K562 (cell line): ENCODE results near the gene ANKRD13C. TPM values are rescaled to one million over a fixed set of nuclear protein-coding genes. Genes with fewer than 3 reads are reported as not detected.

ENCODE experiments used
- ATAC-seq: fragments of 200-7000 bp; cut with Tn5 transposase; 3 replicates; pipeline ENCODE4 v1.9.1; 2020; ENCODE audit warnings: moderate library complexity
- BruUV-seq: library from RNA; stranded (reverse); fragments of 400-500 nt; replicated peaks from 2 replicates; lab custom pipeline; 2021; lab: Mats Ljungman, UMichigan
- CTCF ChIA-PET: fragments of 300-600 bp; formaldehyde crosslinking; extraction: SDS; loops from one replicate; lab custom pipeline; 2021; ENCODE audit warnings: low intra/inter-chr PET ratio; lab: Yijun Ruan, JAX
- POLR2A ChIA-PET: fragments of 300-600, 350-650 bp; sonication (Branson Sonifier 250); formaldehyde crosslinking; extraction: SDS; loops from one replicate; lab custom pipeline; 2021; ENCODE audit warnings: antibody characterized with exemption, inconsistent platforms; lab: Yijun Ruan, JAX
- DNase-seq, 4 experiments: peaks; one replicate each; pipeline versions ENCODE4 v3.0.0 to v3.0.0-alpha.2; 2011 to 2018; ENCODE audit warnings: low spot score in 3 of 4, mixed read lengths in 3 of 4; ENCODE audit errors: extremely low read depth in 1 of 4
- FAIRE-seq: peaks from 2 replicates; lab custom pipeline; 2011; peaks lifted over from hg19 to GRCh38; lab: Jason Lieb, UNC
- H2AFZ ChIP-seq: 2 replicates; pipeline ENCODE4 v1.6.0; 2011; ENCODE audit warnings: low read depth, low read length, control low read depth, inconsistent platforms
- H3K27ac ChIP-seq: fragments of 200-600 bp; 3 replicates; pipeline ENCODE4 v1.8.0; 2011; ENCODE audit warnings: low read depth, mild to moderate bottlenecking, control low read depth, inconsistent platforms, low read length, moderate library complexity, mixed read lengths; ENCODE audit errors: extremely low read depth
- H3K27me3 ChIP-seq, 2 experiments: fragments of 300-600 bp in 1 of 2; 2 replicates in 1 of 2; 3 replicates in 1 of 2; pipeline versions ENCODE4 v1.6.0 to v1.8.0; 2011; ENCODE audit warnings: inconsistent platforms in 2 of 2, low read length in 2 of 2, mild to moderate bottlenecking in 1 of 2, mixed read lengths in 1 of 2, moderate library complexity in 1 of 2; ENCODE audit not compliant: control insufficient read depth in 2 of 2, insufficient read depth in 2 of 2
- H3K36me3 ChIP-seq: fragments of 300-600 bp; 3 replicates; pipeline ENCODE4 v1.8.0; 2011; ENCODE audit warnings: mild to moderate bottlenecking, low read length, inconsistent platforms; ENCODE audit not compliant: control insufficient read depth, insufficient read depth
- H3K4me1 ChIP-seq, 2 experiments: fragments of 200-600 bp in 1 of 2; replicated peaks in 1 of 2; 2 replicates in 1 of 2; 3 replicates in 1 of 2; pipeline versions ENCODE4 v1.5.1 to v1.8.0; 2011; ENCODE audit warnings: inconsistent platforms in 2 of 2, low read length in 2 of 2, mild to moderate bottlenecking in 1 of 2, mixed read lengths in 1 of 2, moderate library complexity in 1 of 2; ENCODE audit not compliant: control insufficient read depth in 2 of 2, insufficient read depth in 2 of 2
- H3K4me2 ChIP-seq: 2 replicates; pipeline ENCODE4 v1.6.1; 2011; ENCODE audit warnings: low read length, control low read depth, inconsistent platforms, mixed read lengths; ENCODE audit not compliant: insufficient read depth
- H3K4me3 ChIP-seq: fragments of 200-600 bp; sonication (generic), shearing (Covaris generic); 2 replicates; pipeline ENCODE4 v1.5.1; 2016; ENCODE audit warnings: control low read depth, inconsistent platforms
- H3K79me2 ChIP-seq: fragments of 200-600 bp; 3 replicates; pipeline ENCODE4 v1.8.0; 2011; ENCODE audit warnings: low read length, inconsistent platforms; ENCODE audit not compliant: control insufficient read depth, insufficient read depth
- H3K9ac ChIP-seq, 2 experiments: 2 replicates each; pipeline versions ENCODE4 v1.6.0 to v1.6.1; 2011; ENCODE audit warnings: low read depth in 2 of 2, low read length in 2 of 2, control low read depth in 1 of 2, inconsistent platforms in 1 of 2, mild to moderate bottlenecking in 1 of 2, mixed read lengths in 1 of 2; ENCODE audit not compliant: insufficient read depth in 1 of 2
- H3K9me1 ChIP-seq: one replicate; pipeline ENCODE4 v1.6.0; 2011; ENCODE audit warnings: inconsistent platforms, mild to moderate bottlenecking, low read length, moderate library complexity; ENCODE audit not compliant: control insufficient read depth, insufficient read depth
- H3K9me3 ChIP-seq: replicated peaks from 2 replicates; pipeline ENCODE4 v1.5.1; 2011; ENCODE audit warnings: low read depth, low read length, inconsistent platforms; ENCODE audit not compliant: control insufficient read depth, insufficient read depth
- H4K20me1 ChIP-seq: replicated peaks from 2 replicates; pipeline ENCODE4 v1.6.1; 2011; ENCODE audit warnings: low read length, inconsistent platforms, mixed read lengths; ENCODE audit not compliant: control insufficient read depth, insufficient read depth
- CGGBP1 ChIP-seq: fragments of 250-450 bp; sonication (Bioruptor Pico); IDR thresholded peaks from 2 replicates; pipeline ENCODE4 v1.9.0; 2021; ENCODE audit warnings: mild to moderate bottlenecking
- HDGF ChIP-seq: fragments of 450-650 bp; IDR thresholded peaks from 2 replicates; pipeline ENCODE4 v1.6.1; 2016
- HMGN3 ChIP-seq: IDR thresholded peaks from 2 replicates; pipeline ENCODE4 v1.6.1; 2011; ENCODE audit warnings: borderline replicate concordance, low read depth, mild to moderate bottlenecking, mixed read lengths, low read length; ENCODE audit not compliant: insufficient read length; ENCODE audit errors: extremely low read depth
- KAT8 ChIP-seq: fragments of 450-650 bp; IDR thresholded peaks from 2 replicates; pipeline ENCODE4 v1.6.1; 2016; ENCODE audit warnings: low read depth, mild to moderate bottlenecking
- KLF6 ChIP-seq: fragments of 250-450 bp; sonication (Bioruptor Pico); IDR thresholded peaks from 2 replicates; pipeline ENCODE4 v1.4.0; 2020; ENCODE audit warnings: mild to moderate bottlenecking, moderate library complexity, borderline replicate concordance
- NCOR1 ChIP-seq: fragments of 450-650 bp; IDR thresholded peaks from 2 replicates; pipeline ENCODE4 v1.6.1; 2016; ENCODE audit warnings: mild to moderate bottlenecking, moderate library complexity
- NFXL1 ChIP-seq: fragments of 450-650 bp; formaldehyde crosslinking; IDR thresholded peaks from 2 replicates; pipeline ENCODE4 v1.4.0; 2021; ENCODE audit warnings: mild to moderate bottlenecking
- RBM34 ChIP-seq: fragments of 200-400 bp; formaldehyde crosslinking; IDR thresholded peaks from 2 replicates; pipeline ENCODE4 v1.6.1; 2018; ENCODE audit warnings: low read length, borderline replicate concordance; ENCODE audit not compliant: insufficient read depth
- SLC30A9 ChIP-seq: fragments of 250-450 bp; sonication (Bioruptor Pico); IDR thresholded peaks from 2 replicates; pipeline ENCODE4 v1.8.0; 2022; ENCODE audit warnings: mild to moderate bottlenecking, moderate library complexity
- SMARCA5 ChIP-seq: fragments of 450-650 bp; IDR thresholded peaks from 2 replicates; pipeline ENCODE4 v1.6.1; 2016
- SMARCC2 ChIP-seq: fragments of 450-650 bp; IDR thresholded peaks from 2 replicates; pipeline ENCODE4 v1.6.1; 2017; ENCODE audit warnings: antibody characterized with exemption, moderate library complexity, mild to moderate bottlenecking, low read depth
- USF2 ChIP-seq: sonication (generic); formaldehyde crosslinking; IDR thresholded peaks from 2 replicates; pipeline ENCODE4 v1.5.0; 2020; ENCODE audit warnings: missing genetic modification reagents
- ZBTB12 ChIP-seq: fragments of 250-450 bp; sonication (Bioruptor Pico); IDR thresholded peaks from 2 replicates; pipeline ENCODE4 v1.4.0; 2020
- ZBTB17 ChIP-seq: fragments of 450-650 bp; formaldehyde crosslinking; IDR thresholded peaks from 2 replicates; pipeline ENCODE4 v1.4.0; 2020; ENCODE audit warnings: mild to moderate bottlenecking
- ZMIZ1 ChIP-seq, 2 experiments: fragments of 150-350 bp in 1 of 2; IDR thresholded peaks; 2 replicates each; pipeline ENCODE4 v1.6.1; 2012 to 2016; ENCODE audit warnings: low read depth in 2 of 2, low read length in 2 of 2, mild to moderate bottlenecking in 1 of 2, moderate library complexity in 1 of 2
- ZNF384 ChIP-seq: IDR thresholded peaks from 2 replicates; pipeline ENCODE4 v1.6.1; 2012; ENCODE audit warnings: low read depth, low read length, improper control_type of control experiment
- ZNF408 ChIP-seq: fragments of 250-450 bp; sonication (Bioruptor Pico); IDR thresholded peaks from 2 replicates; pipeline ENCODE4 v1.4.0; 2020; ENCODE audit warnings: low read depth, mild to moderate bottlenecking, moderate library complexity
- ZNF586 ChIP-seq: fragments of 450-650 bp; formaldehyde crosslinking; conservative IDR thresholded peaks from 2 replicates; pipeline ENCODE4 v1.4.0; 2020; ENCODE audit warnings: mild to moderate bottlenecking, moderate library complexity
- ZNF695 ChIP-seq: fragments of 450-650 bp; formaldehyde crosslinking; IDR thresholded peaks from 2 replicates; pipeline ENCODE4 v1.4.0; 2020; ENCODE audit warnings: mild to moderate bottlenecking, moderate library complexity
- ZNF707 ChIP-seq: fragments of 250-450 bp; sonication (Bioruptor Pico); conservative IDR thresholded peaks from 2 replicates; pipeline ENCODE4 v1.8.0; 2022; ENCODE audit warnings: inconsistent platforms, mild to moderate bottlenecking, moderate library complexity
- WGBS: fragments of 100-300 bp; shearing (Covaris generic); methylation state at CpG from one replicate; pipeline ENCODE4 v1.1.6; 2016; ENCODE audit warnings: low coverage, mixed read lengths; ENCODE audit not compliant: insufficient coverage; ENCODE audit errors: missing lambda C conversion rate; 5-methylcytosine and 5-hydroxymethylcytosine counted together
- in situ Hi-C: fragments of 300-500 bp; cut with MboI; formaldehyde crosslinking; loops from 4 replicates; pipeline ENCODE4 v1.15.0; 2018; ENCODE audit warnings: inconsistent platforms, mixed read lengths
- intact Hi-C: fragments of 100-400 bp; cut with micrococcal nuclease; formaldehyde crosslinking; loops from 2 replicates; pipeline ENCODE4 v1.14.2; 2022
- polyA plus RNA-seq, 8 experiments: library from polyadenylated mRNA; depleted of rRNA in 4 of 8; stranded (reverse) in 5 of 8; unstranded in 3 of 8; fragments of >200 nt; fragmentation: Nextera tagmentation in 2 of 8; fragmentation: Illumina TruSeq in 1 of 8; extraction: Ambion mirVana in 2 of 8; extraction: Trizol in 1 of 8; gene quantifications; 2 replicates each; pipeline versions ENCODE4 v1.2.1 to v1.2.3, GENCODE V29; 2011 to 2014; ENCODE audit warnings: inconsistent platforms in 1 of 8, missing spikeins in 1 of 8
- total RNA-seq, 7 experiments: library from RNA; depleted of rRNA in 6 of 7; stranded (reverse); fragments of >200 nt in 6 of 7; fragmentation: Illumina TruSeq in 2 of 7; extraction: Trizol in 2 of 7; gene quantifications; 2 replicates each; pipeline versions ENCODE4 v1.2.1 to v1.2.3, GENCODE V29; 2011 to 2021; ENCODE audit warnings: low replicate concordance in 1 of 7

ANKRD13C gene
- total and polyA plus RNA-seq, 9 of the 15 experiments (the other 6 are each of a cell fraction or from before 2014, with no cell fraction given), result 3.4 to 22.8 (median 12.5) TPM

GRCh38 chr1:70385477-70385876 lies 31.0 kb upstream of the ANKRD13C start:
- H3K27ac ChIP-seq, result no peak overlapping the region
- BruUV-seq, result no TSS peak
- no peaks in the 10 kb centered on the region for H4K20me1 ChIP-seq
- POLR2A ChIA-PET, result interaction anchor here (0.6 kb wide), 1 partner anchor 31 kb away, joined by 4 read pairs; the partner anchor contains the start of gene ANKRD13C
- in situ Hi-C loops, result no loop called here
- H3K27me3 ChIP-seq, result no peaks in the 10 kb centered on the region
- intact Hi-C loops, result no loop called here
- H3K9me3 ChIP-seq, result no peaks in the 10 kb centered on the region
- H3K9ac ChIP-seq, result no peak overlapping the region
- no peaks in the 10 kb centered on the region for H3K36me3 ChIP-seq
- TF ChIP-seq ZNF707 (CRISPR knock-in tag) (no peak), ZMIZ1 (IDR thresholded peaks at IDR 0.05; ENCODE audit: low read depth in 2 of 2, low read length in 2 of 2) (no peak), ZNF695 (CRISPR knock-in tag) (no peak), ZNF408 (CRISPR knock-in tag) (no peak), HDGF (no peak), SLC30A9 (no peak), SMARCA5 (no peak), HMGN3 (no peak), KLF6 (CRISPR knock-in tag) (no peak), NCOR1 (no peak), ZBTB17 (CRISPR knock-in tag) (no peak), KAT8 (no peak), SMARCC2 (no peak), ZNF586 (no peak), CGGBP1 (CRISPR knock-in tag) (no peak), NFXL1 (CRISPR knock-in tag) (no peak), ZBTB12 (CRISPR knock-in tag) (no peak), ZNF384 (no peak), USF2 (CRISPR knock-in tag) (no peak), RBM34 (no peak)
- ATAC-seq, result no peak
- no peaks in the 10 kb centered on the region for H3K9me1 ChIP-seq
- no peak overlapping the region for H3K4me2 ChIP-seq
- no peak overlapping the region for H3K4me3 ChIP-seq
- H3K79me2 ChIP-seq, result no peaks in the 10 kb centered on the region
- CTCF ChIA-PET, result no interaction called here
- WGBS, result 19% methylated on average over 4 of the region's 6 CpGs
- DNase-seq, result no peak
- no peaks in the 10 kb centered on the region for H3K4me1 ChIP-seq
- FAIRE-seq, result no peak
- H2AFZ ChIP-seq, result peak overlapping the region; percentile 54
